D341Med (cell line): Measurements from ENCODE around the gene GNLY.
A peak's percentile ranks its signal among the peaks of the same experiment; 100 is the strongest.
"Not testable (repeated sequence)": the region's sequence is repeated elsewhere in the genome, so short reads cannot be mapped to it uniquely, and the experiment has no call there.

Source experiments
- DNase-seq: peaks from one replicate; pipeline ENCODE4 v3.0.0; 2012; ENCODE audit warnings: low spot score

Gene GNLY

GRCh38 chr2:85665264-85665937, 28.8 kb upstream of the GNLY start:
- DNase-seq = no peak

- DNase-seq = no peak
These were observed 28.1 kb upstream of the GNLY start for GRCh38 chr2:85666016-85666415.

- no peak for DNase-seq
These were observed 27.5 kb upstream of the GNLY start for GRCh38 chr2:85666435-85667316.

GRCh38 chr2:85667561-85668008, 26.6 kb upstream of the GNLY start:
- no peak for DNase-seq

- DNase-seq = no peak
These were observed 25.9 kb upstream of the GNLY start, which contains the start of gene SFTPB for GRCh38 chr2:85668009-85668856. SFTPB (minus strand) TSS chr2:85668199; CDS start chr2:85668183, 16 bp downstream.

- DNase-seq = no peak
These were observed 25.4 kb upstream of the GNLY start for GRCh38 chr2:85668857-85669142.

GRCh38 chr2:85669549-85669948, 24.6 kb upstream of the GNLY start:
- DNase-seq = no peak

GRCh38 chr2:85670416-85670815, 23.7 kb upstream of the GNLY start:
- not testable (repeated sequence) for DNase-seq

GRCh38 chr2:85672456-85672855, 21.7 kb upstream of the GNLY start:
- no peak for DNase-seq

- no peak for DNase-seq
These were observed 20.3 kb upstream of the GNLY start for GRCh38 chr2:85673716-85674375.

- DNase-seq = no peak
These were observed 19.7 kb upstream of the GNLY start for GRCh38 chr2:85674417-85674816.

GRCh38 chr2:85675427-85675826, 18.7 kb upstream of the GNLY start:
- no peak for DNase-seq

- no peak for DNase-seq
These were observed 18.2 kb upstream of the GNLY start for GRCh38 chr2:85675866-85676548.

- DNase-seq = no peak
These were observed 15.8 kb upstream of the GNLY start for GRCh38 chr2:85678377-85678776.

- DNase-seq = peak; percentile 94
These were observed 15.1 kb upstream of the GNLY start for GRCh38 chr2:85678794-85679672.

GRCh38 chr2:85680707-85681371, 13.3 kb upstream of the GNLY start:
- no peak for DNase-seq

GRCh38 chr2:85681372-85681763, 12.8 kb upstream of the GNLY start:
- DNase-seq = no peak

- no peak for DNase-seq
These were observed 12.4 kb upstream of the GNLY start for GRCh38 chr2:85681776-85682175.

- no peak for DNase-seq
These were observed 11.8 kb upstream of the GNLY start for GRCh38 chr2:85682378-85682777.

GRCh38 chr2:85684380-85684779, 9.8 kb upstream of the GNLY start:
- no peak for DNase-seq
